Measurements from ENCODE around the gene C5orf58. TPM values are rescaled to one million over a fixed set of nuclear protein-coding genes. Genes with fewer than 3 reads are reported as not detected.
A peak's percentile ranks its signal among the peaks of the same experiment; 100 is the strongest.
"Not testable (repeated sequence)": the region's sequence is repeated elsewhere in the genome, so short reads cannot be mapped to it uniquely, and the experiment has no call there.

Gene C5orf58
- polyA plus RNA-seq, 6 donors from 2014 or later, result not detected

- no peaks in the 10 kb centered on the region for H3K4me1 Mint-ChIP-seq
- peaks cover 0 to 4% (median 0%) of the 10 kb centered on the region in 3 donors for H3K27me3 Mint-ChIP-seq
- DNase-seq (no peak), ATAC-seq (ENCODE audit: low read depth in 2 of 2) (no peak)
- no peaks in the 10 kb centered on the region for H3K9me3 Mint-ChIP-seq
- H3K4me3 Mint-ChIP-seq, result no peak overlapping the region
- H3K36me3 Mint-ChIP-seq, result no peaks in the 10 kb centered on the region
- H3K27ac Mint-ChIP-seq, result peak overlapping the region in 1 of 6 donors; percentile 57
Observed at GRCh38 chr5:170233358-170233892, 640 bp downstream of the C5orf58 start.

- no peak overlapping the region for H3K4me3 Mint-ChIP-seq
- ATAC-seq (ENCODE audit: low read depth in 2 of 2), result no peak
- peak overlapping the region in 2 of 6 donors; percentile 3 to 81 for H3K27ac Mint-ChIP-seq
- H3K36me3 Mint-ChIP-seq, result no peaks in the 10 kb centered on the region
- H3K4me1 Mint-ChIP-seq, result no peaks in the 10 kb centered on the region
- no peak for DNase-seq
- H3K27me3 Mint-ChIP-seq, result no peaks in the 10 kb centered on the region
- no peaks in the 10 kb centered on the region for H3K9me3 Mint-ChIP-seq
Observed at GRCh38 chr5:170235876-170236864, 3.4 kb downstream of the C5orf58 start.

- Mint-ChIP-seq H3K36me3 (no peaks in the 10 kb centered on the region), H3K27me3 (no peaks in the 10 kb centered on the region), H3K4me1 (no peaks in the 10 kb centered on the region), H3K27ac (peak overlapping the region in 1 of 6 donors; percentile 31), H3K4me3 (no peak overlapping the region), H3K9me3 (no peaks in the 10 kb centered on the region)
- no peak for ATAC-seq (ENCODE audit: low read depth in 2 of 2)
- DNase-seq, result no peak
Observed at GRCh38 chr5:170238456-170239196, 5.8 kb downstream of the C5orf58 start.

GRCh38 chr5:170245436-170245835 lies 12.7 kb downstream of the C5orf58 start:
- not testable (repeated sequence) for H3K27ac Mint-ChIP-seq

GRCh38 chr5:170246126-170246870 lies 13.5 kb downstream of the C5orf58 start:
- Mint-ChIP-seq H3K4me3 (no peak overlapping the region), H3K27ac (no peak overlapping the region)

More at GRCh38 chr5:170245436-170245835, 12.7 kb downstream of the C5orf58 start:
- not testable (repeated sequence) for H3K4me1 Mint-ChIP-seq; H3K9me3 Mint-ChIP-seq; H3K27me3 Mint-ChIP-seq; DNase-seq; ATAC-seq (ENCODE audit: low read depth in 2 of 2); H3K4me3 Mint-ChIP-seq
- peaks cover 14 to 35% of the 10 kb centered on the region in 2 donors for H3K36me3 Mint-ChIP-seq

GRCh38 chr5:170247363-170247762 lies 14.6 kb downstream of the C5orf58 start:
- DNase-seq, result no peak
- no peak overlapping the region for H3K4me3 Mint-ChIP-seq
- no peaks in the 10 kb centered on the region for H3K4me1 Mint-ChIP-seq
- peaks cover 0 to 6% (median 0%) of the 10 kb centered on the region in 3 donors for H3K27me3 Mint-ChIP-seq
- peaks cover 18 to 45% of the 10 kb centered on the region in 2 donors for H3K36me3 Mint-ChIP-seq
- H3K9me3 Mint-ChIP-seq, result no peaks in the 10 kb centered on the region
- no peak for ATAC-seq (ENCODE audit: low read depth in 2 of 2)
- no peak overlapping the region for H3K27ac Mint-ChIP-seq

More at GRCh38 chr5:170246126-170246870, 13.5 kb downstream of the C5orf58 start:
- Mint-ChIP-seq H3K9me3 (no peaks in the 10 kb centered on the region), H3K27me3 (peaks cover 0 to 6% (median 0%) of the 10 kb centered on the region in 3 donors), H3K36me3 (peaks cover 18 to 40% of the 10 kb centered on the region in 2 donors), H3K4me1 (no peaks in the 10 kb centered on the region)
- DNase-seq, result no peak
- ATAC-seq (ENCODE audit: low read depth in 2 of 2), result no peak

- Mint-ChIP-seq H3K36me3 (peaks cover 18 to 45% of the 10 kb centered on the region in 2 donors), H3K27me3 (peaks cover 0 to 6% (median 0%) of the 10 kb centered on the region in 3 donors), H3K4me1 (no peaks in the 10 kb centered on the region), H3K9me3 (no peaks in the 10 kb centered on the region), H3K4me3 (no peak overlapping the region), H3K27ac (peak overlapping the region in 1 of 6 donors; percentile 42)
- ATAC-seq (ENCODE audit: low read depth in 2 of 2) (no peak), DNase-seq (no peak)
Observed at GRCh38 chr5:170248172-170248930, 15.6 kb downstream of the C5orf58 start.

GRCh38 chr5:170248931-170249227 lies 16.1 kb downstream of the C5orf58 start:
- DNase-seq; H3K4me1 Mint-ChIP-seq; H3K27ac Mint-ChIP-seq; ATAC-seq (ENCODE audit: low read depth in 2 of 2); H3K27me3 Mint-ChIP-seq; H3K9me3 Mint-ChIP-seq; H3K4me3 Mint-ChIP-seq: not testable (repeated sequence)
- peaks cover 18 to 45% of the 10 kb centered on the region in 2 donors for H3K36me3 Mint-ChIP-seq

GRCh38 chr5:170249355-170249754 lies 16.6 kb downstream of the C5orf58 start:
- DNase-seq (no peak), ATAC-seq (ENCODE audit: low read depth in 2 of 2) (no peak)
- Mint-ChIP-seq H3K27me3 (peaks cover 0 to 6% (median 0%) of the 10 kb centered on the region in 3 donors), H3K9me3 (no peaks in the 10 kb centered on the region), H3K4me1 (no peaks in the 10 kb centered on the region), H3K27ac (no peak overlapping the region), H3K36me3 (peaks cover 18 to 45% of the 10 kb centered on the region in 2 donors), H3K4me3 (no peak overlapping the region)

- no peak overlapping the region for H3K27ac Mint-ChIP-seq
Observed at GRCh38 chr5:170250810-170251317, 18.1 kb downstream of the C5orf58 start.

GRCh38 chr5:170251462-170251861 lies 18.7 kb downstream of the C5orf58 start:
- Mint-ChIP-seq H3K4me1 (no peaks in the 10 kb centered on the region), H3K9me3 (no peaks in the 10 kb centered on the region), H3K36me3 (peaks cover 18 to 47% of the 10 kb centered on the region in 2 donors), H3K27me3 (no peaks in the 10 kb centered on the region), H3K4me3 (no peak overlapping the region), H3K27ac (peak overlapping the region in 1 of 6 donors; percentile 4)
- ATAC-seq (ENCODE audit: low read depth in 2 of 2), result no peak
- no peak for DNase-seq

More at GRCh38 chr5:170250810-170251317, 18.1 kb downstream of the C5orf58 start:
- H3K36me3 Mint-ChIP-seq, result peaks cover 18 to 47% of the 10 kb centered on the region in 2 donors
- H3K4me1 Mint-ChIP-seq, result no peaks in the 10 kb centered on the region
- no peak overlapping the region for H3K4me3 Mint-ChIP-seq
- H3K27me3 Mint-ChIP-seq, result peaks cover 0 to 2% (median 0%) of the 10 kb centered on the region in 3 donors
- DNase-seq, result no peak
- H3K9me3 Mint-ChIP-seq, result no peaks in the 10 kb centered on the region
- ATAC-seq (ENCODE audit: low read depth in 2 of 2), result no peak

- Mint-ChIP-seq H3K4me1 (no peaks in the 10 kb centered on the region), H3K27me3 (no peaks in the 10 kb centered on the region), H3K36me3 (peaks cover 18 to 48% of the 10 kb centered on the region in 2 donors), H3K27ac (no peak overlapping the region), H3K4me3 (no peak overlapping the region), H3K9me3 (no peaks in the 10 kb centered on the region)
- DNase-seq (no peak), ATAC-seq (ENCODE audit: low read depth in 2 of 2) (no peak)
Observed at GRCh38 chr5:170252109-170252508, 19.3 kb downstream of the C5orf58 start.
